HepG2 (cell line): ENCODE measurements around the gene TBC1D4.

Experiments used
- ADNP ChIP-seq: sonication (generic); formaldehyde crosslinking; IDR thresholded peaks from 2 replicates; pipeline ENCODE4 v1.4.0; 2020; ENCODE audit warnings: missing genetic modification reagents
- ATF6 ChIP-seq: sonication (generic); formaldehyde crosslinking; conservative IDR thresholded peaks from 2 replicates; pipeline ENCODE4 v1.4.0; 2020; ENCODE audit warnings: missing genetic modification reagents
- CTCF ChIP-seq: sonication (generic); formaldehyde crosslinking; IDR thresholded peaks from 2 replicates; pipeline ENCODE4 v1.5.0; 2020; ENCODE audit warnings: mild to moderate bottlenecking, missing genetic modification reagents, moderate library complexity
- PHF21A ChIP-seq: sonication (generic); formaldehyde crosslinking; IDR thresholded peaks from 2 replicates; pipeline ENCODE4 v1.5.0; 2020; ENCODE audit warnings: mild to moderate bottlenecking, missing genetic modification reagents
- RFX5 ChIP-seq: IDR thresholded peaks from 2 replicates; pipeline ENCODE4 v1.6.1; 2011; ENCODE audit warnings: low read depth, low read length, improper control_type of control experiment
- TRAFD1 ChIP-seq: sonication (generic); formaldehyde crosslinking; IDR thresholded peaks from 2 replicates; pipeline ENCODE4 v1.5.1; 2020; ENCODE audit warnings: missing genetic modification reagents, mild to moderate bottlenecking, borderline replicate concordance
- ZNF768 ChIP-seq: sonication (generic); formaldehyde crosslinking; IDR thresholded peaks from 2 replicates; pipeline ENCODE4 v1.4.0; 2020; ENCODE audit warnings: missing genetic modification reagents

GRCh38 chr13:75264611-75265010 is 217.4 kb downstream of the TBC1D4 start:
- TF ChIP-seq ATF6 (CRISPR knock-in tag) (no peak), PHF21A (CRISPR knock-in tag) (no peak), ADNP (no peak), ZNF768 (CRISPR knock-in tag) (no peak), TRAFD1 (no peak), CTCF (CRISPR knock-in tag) (no peak), RFX5 (no peak)
